OCI-LY1 (cell line): ENCODE results near the gene MAP4.
A peak's percentile ranks its signal among the peaks of the same experiment; 100 is the strongest.

Experiments
- H2AFZ ChIP-seq: fragments of 200-600 bp; sonication (generic), shearing (Covaris generic); 2 replicates; pipeline ENCODE4 v1.6.0; 2014; ENCODE audit warnings: antibody characterized with exemption, mild to moderate bottlenecking, low read length
- H3F3A ChIP-seq: fragments of 200-600 bp; sonication (generic), shearing (Covaris generic); 2 replicates; pipeline ENCODE4 v1.6.0; 2014; ENCODE audit warnings: mild to moderate bottlenecking, antibody characterized with exemption, low read length, moderate library complexity; ENCODE audit not compliant: insufficient read depth
- H3K27ac ChIP-seq: fragments of 200-600 bp; sonication (generic); 2 replicates; pipeline ENCODE4 v1.5.1; 2014; ENCODE audit warnings: low read length, mixed run types, mild to moderate bottlenecking, low read depth; ENCODE audit not compliant: poor library complexity, severe bottlenecking
- H3K27me3 ChIP-seq: fragments of 200-600 bp; sonication (generic); 2 replicates; pipeline ENCODE4 v1.6.0; 2014; ENCODE audit warnings: antibody characterized with exemption, mild to moderate bottlenecking, low read length, moderate library complexity; ENCODE audit not compliant: insufficient read depth
- H3K36me3 ChIP-seq: fragments of 200-600 bp; sonication (generic); 2 replicates; pipeline ENCODE4 v1.6.1; 2014; ENCODE audit warnings: mild to moderate bottlenecking, antibody characterized with exemption, low read length, moderate library complexity, mixed read lengths; ENCODE audit not compliant: insufficient read depth
- H3K4me1 ChIP-seq: fragments of 200-600 bp; sonication (generic); 2 replicates; pipeline ENCODE4 v1.5.1; 2014; ENCODE audit warnings: mild to moderate bottlenecking, low read length, moderate library complexity; ENCODE audit not compliant: insufficient read depth, severe bottlenecking
- H3K4me2 ChIP-seq: fragments of 200-600 bp; sonication (generic), shearing (Covaris generic); 2 replicates; pipeline ENCODE4 v1.6.1; 2014; ENCODE audit warnings: low read length
- H3K4me3 ChIP-seq: fragments of 200-600 bp; sonication (generic); 2 replicates; pipeline ENCODE4 v1.5.1; 2014; ENCODE audit warnings: low read length, low read depth, mild to moderate bottlenecking, mixed read lengths; ENCODE audit not compliant: poor library complexity, severe bottlenecking
- H3K79me2 ChIP-seq: fragments of 200-600 bp; shearing (Covaris generic); 2 replicates; pipeline ENCODE4 v1.6.1; 2016; ENCODE audit warnings: mixed run types, low read length, mixed read lengths; ENCODE audit not compliant: insufficient read depth
- H3K9ac ChIP-seq: fragments of 200-600 bp; sonication (generic), shearing (Covaris generic); 2 replicates; pipeline ENCODE4 v1.6.1; 2014; ENCODE audit warnings: mild to moderate bottlenecking, low read length, mixed read lengths
- H3K9me2 ChIP-seq: fragments of 200-600 bp; sonication (generic), shearing (Covaris generic); 2 replicates; pipeline ENCODE4 v1.6.1; 2014; ENCODE audit warnings: low read depth, mild to moderate bottlenecking, low read length, mixed read lengths
- H3K9me3 ChIP-seq: fragments of 200-600 bp; shearing (Covaris generic); 2 replicates; pipeline ENCODE4 v1.6.1; 2014; ENCODE audit warnings: low read length, mixed read lengths
- H4K20me1 ChIP-seq: fragments of 200-600 bp; sonication (generic), shearing (Covaris generic); 2 replicates; pipeline ENCODE4 v1.6.0; 2016; ENCODE audit warnings: mild to moderate bottlenecking, low read length; ENCODE audit not compliant: insufficient read depth
- CTCF ChIP-seq: fragments of 200-600 bp; sonication (generic), shearing (Covaris generic); IDR thresholded peaks from 2 replicates; pipeline ENCODE4 v1.5.1; 2017; ENCODE audit warnings: mild to moderate bottlenecking, antibody characterized with exemption, low read length, moderate library complexity, mixed read lengths
- EZH2 ChIP-seq: fragments of 200-600 bp; sonication (generic), shearing (Covaris generic); IDR thresholded peaks from 2 replicates; pipeline ENCODE4 v1.8.0; 2017; ENCODE audit warnings: borderline replicate concordance, mixed run types, mild to moderate bottlenecking, antibody characterized with exemption, low read length, moderate library complexity, mixed read lengths

MAP4 gene

DNA sequence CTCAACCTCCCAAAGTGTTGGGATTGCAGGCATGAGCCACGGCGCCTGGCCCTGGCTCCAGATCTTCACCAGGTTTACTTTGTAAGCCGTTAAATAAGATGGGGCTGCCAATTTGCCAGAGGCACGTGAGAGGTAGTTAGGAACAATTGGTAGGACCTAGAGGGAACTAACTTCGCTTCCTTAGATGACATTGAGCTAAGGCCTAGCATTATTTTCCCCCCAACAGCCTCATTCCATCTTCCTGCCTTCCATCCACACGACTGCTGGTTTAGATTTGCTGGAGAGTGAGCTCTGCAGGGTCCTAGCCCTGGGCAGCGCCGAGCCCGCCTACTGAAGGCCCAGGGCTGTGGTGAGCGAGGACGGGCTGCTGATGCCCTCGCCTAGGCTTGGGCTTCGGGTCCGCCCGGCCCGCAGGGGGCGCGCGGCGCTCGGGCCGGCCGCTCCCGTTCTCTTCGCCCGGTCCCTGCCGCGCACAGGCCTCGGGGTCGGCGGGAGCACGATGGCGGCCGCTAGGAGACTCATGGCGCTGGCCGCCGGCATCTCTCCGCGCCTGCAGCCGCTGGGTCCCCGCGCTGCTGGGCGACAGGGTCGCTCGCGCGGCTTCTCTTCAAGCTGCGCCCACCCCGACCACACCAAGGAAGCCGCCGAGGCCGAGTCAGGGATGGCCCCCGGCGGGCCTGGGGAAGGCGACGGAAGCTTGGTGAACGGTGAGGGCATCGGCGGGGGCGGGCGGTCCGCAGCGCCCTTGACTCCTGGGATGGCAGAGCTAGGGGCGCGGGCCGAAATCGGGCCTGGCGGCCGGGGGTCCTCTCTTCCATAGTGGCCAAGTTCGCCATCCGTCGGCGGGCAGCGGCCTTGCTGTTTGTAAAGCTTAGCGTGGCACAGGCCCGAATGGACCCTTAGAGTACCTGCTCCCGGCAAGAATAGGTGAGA is 191.4 kb downstream of the MAP4 start:
- Histone ChIP-seq H3K4me3 (peak overlapping the region; percentile 99), H3K36me3 (peaks cover 38% of the 10 kb centered on the region), H3K9me3 (no peaks in the 10 kb centered on the region), H3K27me3 (no peaks in the 10 kb centered on the region), H3K27ac (peak overlapping the region; percentile 17), H3K9me2 (no peaks in the 10 kb centered on the region), H3K9ac (peak overlapping the region; percentile 100), H2AFZ (0 out of 2 replicates have a peak overlapping the region, but pooled peaks have one; percentile 4), H3K79me2 (peaks cover 26% of the 10 kb centered on the region), H3K4me1 (peaks cover 23% of the 10 kb centered on the region), H3K4me2 (peak overlapping the region; percentile 99), H4K20me1 (no peaks in the 10 kb centered on the region), H3F3A (no peaks in the 10 kb centered on the region)
- TF ChIP-seq CTCF, result peak; percentile 90
- TF ChIP-seq EZH2, result no peak

GRCh38 chr3:47817609-47818008 is 198.6 kb downstream of the MAP4 start:
- H3F3A ChIP-seq, result no peaks in the 10 kb centered on the region
- no peak overlapping the region for H3K9ac ChIP-seq

DNA sequence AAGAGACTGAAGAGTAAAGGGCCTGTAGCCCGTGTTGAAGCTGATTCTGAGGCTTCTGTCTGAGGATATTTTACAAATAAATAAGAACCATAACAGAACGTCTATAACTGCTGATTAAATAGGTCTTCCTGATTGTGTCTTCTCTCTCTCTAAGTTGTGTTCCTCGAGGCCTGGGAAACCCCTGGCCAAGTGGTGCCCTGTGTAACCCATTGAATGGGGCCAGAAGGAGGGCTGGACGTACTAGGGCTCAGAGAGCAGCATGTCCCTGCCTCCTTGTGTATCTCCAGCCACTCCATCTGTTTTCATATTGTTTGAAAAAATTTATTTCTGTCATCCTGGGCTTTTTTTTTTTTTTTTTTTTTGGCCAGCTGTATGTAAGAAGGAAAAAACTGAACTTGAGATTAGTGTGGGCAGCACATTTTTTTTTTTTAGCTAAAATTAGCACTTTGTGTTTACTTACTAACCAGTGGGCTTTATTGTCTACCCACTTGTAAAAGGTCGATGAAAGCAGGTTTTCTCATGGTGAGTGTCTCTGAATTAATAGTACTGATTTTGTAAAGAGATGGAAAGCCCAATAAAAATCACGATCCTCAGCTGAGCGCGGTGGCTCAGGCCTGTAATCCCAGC is 202.6 kb downstream of the MAP4 start:
- no peaks in the 10 kb centered on the region for H3K9me3 ChIP-seq
- H3K27me3 ChIP-seq, result no peaks in the 10 kb centered on the region
- no peaks in the 10 kb centered on the region for H3K9me2 ChIP-seq
- no peak overlapping the region for H2AFZ ChIP-seq
- H3K4me2 ChIP-seq, result no peak overlapping the region
- H3K4me1 ChIP-seq, result no peaks in the 10 kb centered on the region
- H3K27ac ChIP-seq, result no peak overlapping the region
- peaks cover 41% of the 10 kb centered on the region for H3K36me3 ChIP-seq
- no peaks in the 10 kb centered on the region for H4K20me1 ChIP-seq
- H3K79me2 ChIP-seq, result no peaks in the 10 kb centered on the region
- no peaks in the 10 kb centered on the region for H3F3A ChIP-seq
- no peak overlapping the region for H3K4me3 ChIP-seq
- no peak for TF ChIP-seq CTCF
- no peak for TF ChIP-seq EZH2
- H3K9ac ChIP-seq, result no peak overlapping the region

More at GRCh38 chr3:47817609-47818008, 198.6 kb downstream of the MAP4 start:
- no peak overlapping the region for H3K27ac ChIP-seq
- H3K9me3 ChIP-seq, result no peaks in the 10 kb centered on the region
- H3K79me2 ChIP-seq, result no peaks in the 10 kb centered on the region
- H4K20me1 ChIP-seq, result no peaks in the 10 kb centered on the region
- no peak overlapping the region for H3K4me2 ChIP-seq
- no peaks in the 10 kb centered on the region for H3K4me1 ChIP-seq
- H3K9me2 ChIP-seq, result no peaks in the 10 kb centered on the region
- no peaks in the 10 kb centered on the region for H3K27me3 ChIP-seq
- no peak overlapping the region for H2AFZ ChIP-seq
- H3K36me3 ChIP-seq, result peaks cover 21% of the 10 kb centered on the region
- TF ChIP-seq CTCF, result no peak
- no peak for TF ChIP-seq EZH2
- H3K4me3 ChIP-seq, result no peak overlapping the region
